Measurements from ENCODE around the gene PACSIN2.
"Not testable (repeated sequence)": the region's sequence is repeated elsewhere in the genome, so short reads cannot be mapped to it uniquely, and the experiment has no call there.

The PACSIN2 gene

GRCh38 chr22:42918500-42918899 is 96.4 kb downstream of the PACSIN2 start:
- no peak overlapping the region for H3K27ac ChIP-seq (ENCODE audit: low read depth, low read length)
- no peak overlapping the region for H3K4me3 ChIP-seq (ENCODE audit: insufficient read depth, low read length, poor library complexity, severe bottlenecking)
- H3K4me2 ChIP-seq (ENCODE audit: low read depth, low read length, poor library complexity, severe bottlenecking): no peak overlapping the region
- H3K27me3 ChIP-seq (ENCODE audit: low read length): no peaks in the 10 kb centered on the region
- H3K36me3 ChIP-seq (ENCODE audit: low read length): no peaks in the 10 kb centered on the region
- H3K79me2 ChIP-seq (ENCODE audit: insufficient read depth, low read length): peaks cover 7% of the 10 kb centered on the region; the same call in 1 of the 2 replicates
- no peaks in the 10 kb centered on the region for H3K9me3 ChIP-seq (ENCODE audit: insufficient read depth, low read length)
- TF ChIP-seq EZH2phosphoT487 (conservative IDR thresholded peaks at IDR 0.05; ENCODE audit: low read length) (no peak), CTCF (IDR thresholded peaks at IDR 0.05; ENCODE audit: insufficient read depth, low read length, poor library complexity, severe bottlenecking) (no peak)
- H3K9me2 ChIP-seq (replicated peaks; ENCODE audit: insufficient read depth, low read length): no peaks in the 10 kb centered on the region
- no peak overlapping the region for H3K9ac ChIP-seq (ENCODE audit: low read length)
- H3F3A ChIP-seq (ENCODE audit: insufficient read depth): no peaks in the 10 kb centered on the region
- no peaks in the 10 kb centered on the region for H4K20me1 ChIP-seq (ENCODE audit: low read depth, low read length)
- no peak overlapping the region for H2AFZ ChIP-seq (ENCODE audit: low read depth, low read length, severe bottlenecking)

GRCh38 chr22:42917358-42917757 is 97.6 kb downstream of the PACSIN2 start:
- not testable (repeated sequence) for H3K4me3 ChIP-seq (ENCODE audit: insufficient read depth, low read length, poor library complexity, severe bottlenecking); H3K9me3 ChIP-seq (ENCODE audit: insufficient read depth, low read length); H3F3A ChIP-seq (ENCODE audit: insufficient read depth); H3K27me3 ChIP-seq (ENCODE audit: low read length); H3K9ac ChIP-seq (ENCODE audit: low read length); H3K79me2 ChIP-seq (ENCODE audit: insufficient read depth, low read length); H3K4me2 ChIP-seq (ENCODE audit: low read depth, low read length, poor library complexity, severe bottlenecking); H2AFZ ChIP-seq (ENCODE audit: low read depth, low read length, severe bottlenecking); H3K27ac ChIP-seq (ENCODE audit: low read depth, low read length); H3K36me3 ChIP-seq (ENCODE audit: low read length); H3K9me2 ChIP-seq (replicated peaks; ENCODE audit: insufficient read depth, low read length); H4K20me1 ChIP-seq (ENCODE audit: low read depth, low read length)

- H3F3A ChIP-seq (ENCODE audit: insufficient read depth): no peaks in the 10 kb centered on the region
- H2AFZ ChIP-seq (ENCODE audit: low read depth, low read length, severe bottlenecking): no peak overlapping the region
- H3K4me2 ChIP-seq (ENCODE audit: low read depth, low read length, poor library complexity, severe bottlenecking): no peak overlapping the region
- TF ChIP-seq CTCF (IDR thresholded peaks at IDR 0.05; ENCODE audit: insufficient read depth, low read length, poor library complexity, severe bottlenecking): no peak
- TF ChIP-seq EZH2phosphoT487 (conservative IDR thresholded peaks at IDR 0.05; ENCODE audit: low read length): no peak
- H3K9ac ChIP-seq (ENCODE audit: low read length): no peak overlapping the region
- no peaks in the 10 kb centered on the region for H3K36me3 ChIP-seq (ENCODE audit: low read length)
- no peaks in the 10 kb centered on the region for H3K9me3 ChIP-seq (ENCODE audit: insufficient read depth, low read length)
- no peaks in the 10 kb centered on the region for H3K9me2 ChIP-seq (replicated peaks; ENCODE audit: insufficient read depth, low read length)
- H3K4me3 ChIP-seq (ENCODE audit: insufficient read depth, low read length, poor library complexity, severe bottlenecking): no peak overlapping the region
- H3K79me2 ChIP-seq (ENCODE audit: insufficient read depth, low read length): peaks cover 4% of the 10 kb centered on the region; the same call in 1 of the 2 replicates
- no peaks in the 10 kb centered on the region for H4K20me1 ChIP-seq (ENCODE audit: low read depth, low read length)
- H3K27ac ChIP-seq (ENCODE audit: low read depth, low read length): no peak overlapping the region
- H3K27me3 ChIP-seq (ENCODE audit: low read length): no peaks in the 10 kb centered on the region
These were observed 98.8 kb downstream of the PACSIN2 start for GRCh38 chr22:42915980-42916765.

GRCh38 chr22:42914511-42915076 is 100.4 kb downstream of the PACSIN2 start:
- Histone ChIP-seq H3K9ac (ENCODE audit: low read length) (no peak overlapping the region), H3K4me3 (ENCODE audit: insufficient read depth, low read length, poor library complexity, severe bottlenecking) (no peak overlapping the region), H3K9me3 (ENCODE audit: insufficient read depth, low read length) (no peaks in the 10 kb centered on the region), H3K27me3 (ENCODE audit: low read length) (no peaks in the 10 kb centered on the region), H3F3A (ENCODE audit: insufficient read depth) (no peaks in the 10 kb centered on the region), H3K4me2 (ENCODE audit: low read depth, low read length, poor library complexity, severe bottlenecking) (no peak overlapping the region), H3K27ac (ENCODE audit: low read depth, low read length) (no peak overlapping the region), H4K20me1 (ENCODE audit: low read depth, low read length) (no peaks in the 10 kb centered on the region), H3K9me2 (replicated peaks; ENCODE audit: insufficient read depth, low read length) (no peaks in the 10 kb centered on the region), H3K79me2 (ENCODE audit: insufficient read depth, low read length) (peaks cover 4% of the 10 kb centered on the region; the same call in 1 of the 2 replicates), H3K36me3 (ENCODE audit: low read length) (no peaks in the 10 kb centered on the region), H2AFZ (ENCODE audit: low read depth, low read length, severe bottlenecking) (no peak overlapping the region)
- TF ChIP-seq CTCF (IDR thresholded peaks at IDR 0.05; ENCODE audit: insufficient read depth, low read length, poor library complexity, severe bottlenecking): no peak
- TF ChIP-seq EZH2phosphoT487 (conservative IDR thresholded peaks at IDR 0.05; ENCODE audit: low read length): no peak
